PC-9 (cell line): Measurements from ENCODE around the gene EPG5. TPM values are rescaled to one million over a fixed set of nuclear protein-coding genes. Genes with fewer than 3 reads are reported as not detected.

Experiments
- BruUV-seq: library from RNA; stranded (reverse); fragments of 400-500 nt; replicated peaks from 2 replicates; lab custom pipeline; 2021; lab: Mats Ljungman, UMichigan
- CTCF ChIA-PET: fragments of 300-600 bp; sonication (Branson Sonifier 250); formaldehyde crosslinking; loops from one replicate; lab custom pipeline; 2022; ENCODE audit warnings: antibody characterized with exemption; lab: Charles Lee
- POLR2A ChIA-PET: fragments of 300-600 bp; sonication (Branson Sonifier 250); formaldehyde crosslinking; loops from one replicate; lab custom pipeline; 2022; ENCODE audit warnings: antibody characterized with exemption; ENCODE audit not compliant: unreplicated experiment; lab: Charles Lee
- DNase-seq, 2 experiments: peaks; one replicate each; pipeline versions ENCODE4 v3.0.0 to v3.0.0-alpha.2; 2015 to 2022; ENCODE audit warnings: mixed read lengths in 1 of 2
- H2AFZ ChIP-seq: fragments of 200-600 bp; sonication (generic); 2 replicates; pipeline ENCODE4 v1.8.1; 2017; ENCODE audit warnings: antibody characterized with exemption
- H3F3A ChIP-seq: fragments of 200-600 bp; sonication (generic); 2 replicates; pipeline ENCODE4 v1.8.1; 2017; ENCODE audit warnings: antibody characterized with exemption, mild to moderate bottlenecking, low read depth; ENCODE audit not compliant: insufficient read depth
- H3K27ac ChIP-seq: fragments of 200-600 bp; sonication (generic); 2 replicates; pipeline ENCODE4 v1.6.1; 2016; ENCODE audit warnings: mixed run types
- H3K27me3 ChIP-seq: fragments of 200-600 bp; sonication (generic); 2 replicates; pipeline ENCODE4 v1.6.1; 2016; ENCODE audit warnings: low read depth, mixed run types; ENCODE audit not compliant: insufficient read depth
- H3K36me3 ChIP-seq: fragments of 200-600 bp; sonication (generic); 2 replicates; pipeline ENCODE4 v1.6.1; 2016; ENCODE audit warnings: low read depth, mixed run types
- H3K4me1 ChIP-seq: fragments of 200-600 bp; sonication (generic); replicated peaks from 2 replicates; pipeline ENCODE4 v1.6.1; 2016; ENCODE audit warnings: mixed run types; ENCODE audit not compliant: insufficient read depth
- H3K4me2 ChIP-seq: fragments of 200-600 bp; sonication (generic); 2 replicates; pipeline ENCODE4 v1.6.1; 2017; ENCODE audit warnings: mixed run types
- H3K4me3 ChIP-seq: fragments of 200-600 bp; sonication (generic); 2 replicates; pipeline ENCODE4 v1.6.1; 2016; ENCODE audit warnings: mixed run types
- H3K79me2 ChIP-seq: fragments of 200-600 bp; sonication (generic); 2 replicates; pipeline ENCODE4 v1.6.1; 2017; ENCODE audit warnings: low read depth, mixed run types
- H3K9me2 ChIP-seq: fragments of 200-600 bp; sonication (generic); 2 replicates; pipeline ENCODE4 v1.8.1; 2017; ENCODE audit warnings: mild to moderate bottlenecking; ENCODE audit not compliant: insufficient read depth
- H3K9me3 ChIP-seq: fragments of 200-600 bp; sonication (generic); 2 replicates; pipeline ENCODE4 v1.8.1; 2016; ENCODE audit warnings: low read depth; ENCODE audit not compliant: insufficient read depth
- H4K20me1 ChIP-seq: fragments of 200-600 bp; sonication (generic); 2 replicates; pipeline ENCODE4 v1.8.1; 2017; ENCODE audit not compliant: insufficient read depth
- EZH2 ChIP-seq: fragments of 200-600 bp; sonication (generic); IDR thresholded peaks from 2 replicates; pipeline ENCODE4 v1.8.0; 2017; ENCODE audit warnings: antibody characterized with exemption, low read depth
- intact Hi-C: fragments of 100-400 bp; cut with micrococcal nuclease; formaldehyde crosslinking; loops from one replicate; pipeline ENCODE4 v1.10.0; 2022; ENCODE audit not compliant: unreplicated experiment
- total RNA-seq: library from RNA; stranded (reverse); gene quantifications from 2 replicates; pipeline ENCODE4 v1.2.3, GENCODE V29; 2021
- TF ChIP-seq, protein P1 (sequence below): fragments of 200-600 bp; sonication (generic); conservative IDR thresholded peaks from 2 replicates; pipeline ENCODE4 v1.6.1; 2017; ENCODE audit warnings: mixed run types, antibody characterized with exemption, mild to moderate bottlenecking, moderate library complexity

EPG5 gene
- total RNA-seq, 1 experiment from 2014 or later = 19.5 TPM

DNA sequence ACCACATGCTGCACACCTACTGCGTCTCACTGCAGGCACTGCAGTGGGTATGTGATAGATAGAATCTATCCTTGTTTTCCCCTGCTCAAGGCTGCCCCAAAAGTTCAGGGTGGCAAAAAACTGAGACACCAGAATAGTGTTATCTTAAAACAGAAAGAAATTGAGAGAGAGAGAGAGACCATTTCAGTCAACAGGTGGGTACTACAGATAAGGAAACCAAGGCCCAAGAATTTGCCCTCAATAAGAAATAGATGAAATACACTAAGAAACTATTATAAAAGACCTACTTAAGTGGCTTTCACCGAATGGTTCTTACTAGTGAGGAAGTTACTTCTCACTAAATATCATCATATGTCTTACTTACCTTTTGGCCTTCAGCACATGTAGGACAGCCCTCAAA is 27.9 kb downstream of the EPG5 start:
- Histone ChIP-seq H3K9me2 (no peaks in the 10 kb centered on the region), H3K9me3 (no peaks in the 10 kb centered on the region), H3F3A (no peaks in the 10 kb centered on the region), H3K36me3 (peaks cover 29% of the 10 kb centered on the region), H2AFZ (no peak overlapping the region), H3K4me3 (no peak overlapping the region), H3K4me2 (no peak overlapping the region), H4K20me1 (no peaks in the 10 kb centered on the region), H3K27me3 (no peaks in the 10 kb centered on the region), H3K4me1 (no peaks in the 10 kb centered on the region), H3K27ac (no peak overlapping the region), H3K79me2 (no peaks in the 10 kb centered on the region)
- ChIA-PET CTCF (no interaction called here), POLR2A (no interaction called here)
- TF ChIP-seq, protein P1, sequence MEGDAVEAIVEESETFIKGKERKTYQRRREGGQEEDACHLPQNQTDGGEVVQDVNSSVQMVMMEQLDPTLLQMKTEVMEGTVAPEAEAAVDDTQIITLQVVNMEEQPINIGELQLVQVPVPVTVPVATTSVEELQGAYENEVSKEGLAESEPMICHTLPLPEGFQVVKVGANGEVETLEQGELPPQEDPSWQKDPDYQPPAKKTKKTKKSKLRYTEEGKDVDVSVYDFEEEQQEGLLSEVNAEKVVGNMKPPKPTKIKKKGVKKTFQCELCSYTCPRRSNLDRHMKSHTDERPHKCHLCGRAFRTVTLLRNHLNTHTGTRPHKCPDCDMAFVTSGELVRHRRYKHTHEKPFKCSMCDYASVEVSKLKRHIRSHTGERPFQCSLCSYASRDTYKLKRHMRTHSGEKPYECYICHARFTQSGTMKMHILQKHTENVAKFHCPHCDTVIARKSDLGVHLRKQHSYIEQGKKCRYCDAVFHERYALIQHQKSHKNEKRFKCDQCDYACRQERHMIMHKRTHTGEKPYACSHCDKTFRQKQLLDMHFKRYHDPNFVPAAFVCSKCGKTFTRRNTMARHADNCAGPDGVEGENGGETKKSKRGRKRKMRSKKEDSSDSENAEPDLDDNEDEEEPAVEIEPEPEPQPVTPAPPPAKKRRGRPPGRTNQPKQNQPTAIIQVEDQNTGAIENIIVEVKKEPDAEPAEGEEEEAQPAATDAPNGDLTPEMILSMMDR = no peak
- TF ChIP-seq EZH2 = no peak
- intact Hi-C loops = no loop called here
- no peak for DNase-seq
- BruUV-seq = no TSS peak

DNA sequence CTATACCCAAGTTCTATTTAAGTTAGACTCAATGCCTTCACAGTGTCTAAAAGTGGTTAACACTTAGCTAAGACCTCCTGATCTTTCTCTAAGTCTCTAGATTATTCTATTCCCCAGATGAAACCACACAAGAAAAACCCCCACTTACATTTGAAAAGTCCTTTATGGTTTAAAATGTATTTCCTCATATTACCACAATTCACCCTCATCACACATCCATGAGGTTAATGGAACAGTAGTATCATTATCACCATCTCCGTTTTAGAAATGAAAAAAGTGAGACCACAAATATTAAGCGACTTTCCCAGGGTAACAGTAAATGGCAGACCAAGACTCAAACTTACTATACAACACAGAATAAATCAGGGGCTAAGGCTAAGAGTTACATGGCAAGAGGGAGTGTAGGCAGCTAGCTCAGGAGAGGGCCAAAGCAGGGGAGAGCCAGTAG is 28.6 kb downstream of the EPG5 start:
- H3F3A ChIP-seq = no peaks in the 10 kb centered on the region
- no TSS peak for BruUV-seq
- no peak overlapping the region for H2AFZ ChIP-seq
- H4K20me1 ChIP-seq = no peaks in the 10 kb centered on the region
- no peaks in the 10 kb centered on the region for H3K79me2 ChIP-seq
- no peak overlapping the region for H3K27ac ChIP-seq
- no peaks in the 10 kb centered on the region for H3K9me3 ChIP-seq
- H3K4me1 ChIP-seq = no peaks in the 10 kb centered on the region
- intact Hi-C loops = no loop called here
- H3K36me3 ChIP-seq = peaks cover 29% of the 10 kb centered on the region
- no peak for DNase-seq
- ChIA-PET POLR2A (no interaction called here), CTCF (interaction anchor here (0.5 to 0.6 kb wide), 2 partner anchors 29 to 220 kb away, joined by 5 to 6 read pairs; no protein-coding TSS in a partner anchor)
- H3K9me2 ChIP-seq = no peaks in the 10 kb centered on the region
- H3K4me2 ChIP-seq = no peak overlapping the region
- no peaks in the 10 kb centered on the region for H3K27me3 ChIP-seq
- TF ChIP-seq EZH2 = no peak
- TF ChIP-seq, protein P1 = no peak
- H3K4me3 ChIP-seq = no peak overlapping the region

DNA sequence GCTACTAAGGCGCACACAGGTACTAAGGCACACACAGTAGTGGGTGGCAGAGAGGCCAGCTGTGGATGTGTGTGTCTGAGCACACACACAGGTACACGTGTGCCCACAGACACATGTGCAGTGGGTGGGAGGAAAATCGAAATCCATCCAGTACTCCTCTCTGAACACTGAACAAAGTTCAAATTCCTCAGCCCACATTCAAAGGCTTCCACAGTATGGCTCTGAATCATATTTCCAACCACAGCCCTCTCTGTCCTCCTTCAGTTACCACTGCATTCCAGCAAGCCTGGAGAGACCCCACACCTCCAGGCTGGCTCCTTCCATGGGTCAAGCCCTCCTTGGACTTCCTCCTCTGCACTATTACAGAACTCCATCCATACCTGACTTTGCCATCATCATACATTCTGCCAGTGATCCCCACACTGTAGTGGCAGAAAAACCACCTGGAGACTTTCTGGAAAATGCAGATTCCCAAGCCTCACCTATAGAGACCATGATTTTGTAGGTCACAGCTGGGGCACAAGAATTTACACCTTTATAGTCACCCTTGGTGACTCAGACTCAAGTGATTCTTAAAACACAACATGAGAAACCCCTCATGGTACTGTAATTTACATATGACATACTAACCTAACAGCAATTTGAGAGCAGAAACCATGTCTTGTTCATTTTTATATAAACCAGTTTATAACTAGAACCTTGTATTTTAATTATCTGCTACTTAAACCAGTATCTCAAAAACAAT is 31.4 kb downstream of the EPG5 start:
- TF ChIP-seq, protein P1 = no peak
- TF ChIP-seq EZH2 = no peak
- intact Hi-C loops = no loop called here
- no peaks in the 10 kb centered on the region for H3K27me3 ChIP-seq
- ChIA-PET POLR2A (no interaction called here), CTCF (no interaction called here)
- no TSS peak for BruUV-seq
- H3K36me3 ChIP-seq = peaks cover 15% of the 10 kb centered on the region
- no peaks in the 10 kb centered on the region for H3K9me3 ChIP-seq
- no peaks in the 10 kb centered on the region for H3K4me1 ChIP-seq
- no peak overlapping the region for H3K4me2 ChIP-seq
- no peak overlapping the region for H3K27ac ChIP-seq
- no peaks in the 10 kb centered on the region for H4K20me1 ChIP-seq
- H3K4me3 ChIP-seq = no peak overlapping the region
- no peak overlapping the region for H2AFZ ChIP-seq
- DNase-seq = no peak
- H3K79me2 ChIP-seq = no peaks in the 10 kb centered on the region
- no peaks in the 10 kb centered on the region for H3F3A ChIP-seq
- H3K9me2 ChIP-seq = no peaks in the 10 kb centered on the region
